Liver (tissue), 3 donors: ENCODE results near the gene EXOC4.

ENCODE experiments used
- CTCF ChIP-seq: fragments of 150-350 bp; IDR thresholded peaks from 2 replicates; pipeline ENCODE4 v1.5.1; 2017; ENCODE audit warnings: improper control_type of control experiment, low read depth, low read length; ENCODE audit not compliant: missing input control
- EGR1 ChIP-seq, 2 donors: IDR thresholded peaks; 2 replicates each; pipeline ENCODE4 v1.6.1; 2016 to 2018; ENCODE audit warnings: antibody characterized with exemption in 2 of 2, low read depth in 2 of 2
- GABPA ChIP-seq, 2 donors: IDR thresholded peaks in 1 of 2; conservative IDR thresholded peaks in 1 of 2; 2 replicates each; pipeline ENCODE4 v1.6.1; 2016; ENCODE audit warnings: antibody characterized with exemption in 2 of 2, mild to moderate bottlenecking in 1 of 2, moderate library complexity in 1 of 2
- MAX ChIP-seq: IDR thresholded peaks from 2 replicates; pipeline ENCODE4 v1.6.1; 2016; ENCODE audit warnings: antibody characterized with exemption
- RAD21 ChIP-seq, 2 donors: IDR thresholded peaks; 2 replicates each; pipeline ENCODE4 v1.6.1; 2016; ENCODE audit warnings: antibody characterized with exemption in 2 of 2, mild to moderate bottlenecking in 2 of 2
- REST ChIP-seq: IDR thresholded peaks from 2 replicates; pipeline ENCODE4 v1.6.1; 2016; ENCODE audit warnings: antibody characterized with exemption, mild to moderate bottlenecking
- RXRA ChIP-seq, 2 donors: IDR thresholded peaks; 2 replicates each; pipeline ENCODE4 v1.6.1; 2017 to 2018; ENCODE audit warnings: antibody characterized with exemption in 2 of 2, mild to moderate bottlenecking in 1 of 2
- donor health status: healthy.
- donor health status: healthy.

- TF ChIP-seq CTCF (no peak), RAD21 (IDR thresholded peaks at IDR 0.05) (no peak), RXRA (IDR thresholded peaks at IDR 0.05) (no peak), MAX (no peak), REST (no peak), GABPA (IDR thresholded peaks at IDR 0.05 in 1 of 2, conservative IDR thresholded peaks at IDR 0.05 in 1 of 2) (no peak), EGR1 (IDR thresholded peaks at IDR 0.05; ENCODE audit: low read depth in 2 of 2) (no peak)
Observed at GRCh38 chr7:133733401-133733800, 480.5 kb downstream of the EXOC4 start.
